B cell (primary cell): ENCODE data around the gene MDFIC2. TPM values are rescaled to one million over a fixed set of nuclear protein-coding genes. Genes with fewer than 3 reads are reported as not detected.

ENCODE experiments used
- ATAC-seq: fragments of 200-7000 bp; cut with Tn5 transposase; one replicate; pipeline ENCODE4 v1.10.0; 2021; ENCODE audit warnings: low read depth, mild to moderate bottlenecking, moderate number of reproducible peaks, moderate library complexity
- CTCF ChIA-PET: fragments of 350-600 bp; sonication (Branson Sonifier 250); formaldehyde crosslinking; loops from one replicate; lab custom pipeline; 2021; ENCODE audit warnings: antibody characterized with exemption, inconsistent platforms; lab: Charles Lee
- POLR2A ChIA-PET: fragments of 350-600 bp; sonication (Branson Sonifier 250); formaldehyde crosslinking; loops from one replicate; lab custom pipeline; 2021; ENCODE audit warnings: antibody characterized with exemption; lab: Charles Lee
- DNase-seq: peaks from one replicate; pipeline ENCODE4 v3.0.0; 2013
- H2AFZ ChIP-seq: 2 replicates; pipeline ENCODE4 v1.6.1; 2012; ENCODE audit warnings: mild to moderate bottlenecking, low read depth, low read length; ENCODE audit not compliant: insufficient read depth, poor library complexity, severe bottlenecking
- H3K27ac ChIP-seq, 2 donors: 1 replicate in 1 of 2; 2 replicates in 1 of 2; pipeline ENCODE4 v1.5.1; 2012 to 2013; ENCODE audit warnings: low read length in 2 of 2, mild to moderate bottlenecking in 2 of 2, moderate library complexity in 1 of 2
- H3K27me3 ChIP-seq, 4 experiments: fragments of 200-600 bp in 1 of 4; sonication (generic) in 1 of 4; replicated peaks in 1 of 4; 1 replicate in 2 of 4; 2 replicates in 2 of 4; pipeline versions ENCODE4 v1.6.1 to v1.7.0; 2013 to 2016; ENCODE audit warnings: low read length in 3 of 4, mild to moderate bottlenecking in 2 of 4, mixed read lengths in 1 of 4, moderate library complexity in 1 of 4; ENCODE audit not compliant: insufficient read depth in 4 of 4, control insufficient read depth in 3 of 4; ENCODE audit errors: control extremely low read depth in 1 of 4
- H3K36me3 ChIP-seq, 2 experiments: replicated peaks in 1 of 2; 1 replicate in 1 of 2; 2 replicates in 1 of 2; pipeline versions ENCODE4 v1.6.1 to v1.7.1; 2013; ENCODE audit warnings: low read length in 1 of 2; ENCODE audit not compliant: insufficient read depth in 2 of 2, control insufficient read depth in 1 of 2; ENCODE audit errors: control extremely low read depth in 1 of 2, extremely low read depth in 1 of 2
- H3K4me1 ChIP-seq, 2 donors: fragments of 200-600 bp in 1 of 2; sonication (generic) in 1 of 2; 1 replicate in 1 of 2; 2 replicates in 1 of 2; pipeline versions ENCODE4 v1.5.1 to v1.6.1; 2013 to 2017; ENCODE audit warnings: low read length in 2 of 2; ENCODE audit not compliant: control insufficient read depth in 2 of 2, insufficient read depth in 2 of 2
- H3K4me2 ChIP-seq: replicated peaks from 2 replicates; pipeline ENCODE3; 2012; ENCODE audit warnings: mild to moderate bottlenecking, low read depth, low read length; ENCODE audit not compliant: poor library complexity, severe bottlenecking
- H3K4me3 ChIP-seq, 5 experiments: fragments of 200-600 bp in 1 of 5; sonication (generic) in 1 of 5; 1 replicate in 3 of 5; 2 replicates in 2 of 5; pipeline versions ENCODE4 v1.5.1 to v1.7.0; 2011 to 2016; ENCODE audit warnings: low read length in 4 of 5, mild to moderate bottlenecking in 4 of 5, low read depth in 2 of 5, control low read depth in 1 of 5, moderate library complexity in 1 of 5; ENCODE audit not compliant: insufficient read depth in 1 of 5; ENCODE audit errors: control extremely low read depth in 1 of 5, extremely low read depth in 1 of 5
- H3K79me2 ChIP-seq: fragments of 200-600 bp; sonication (generic); one replicate; pipeline ENCODE4 v1.6.0; 2016; ENCODE audit warnings: low read length; ENCODE audit not compliant: control insufficient read depth, insufficient read depth
- H3K9ac ChIP-seq: fragments of 200-600 bp; sonication (generic); 2 replicates; pipeline ENCODE4 v1.6.1; 2017; ENCODE audit warnings: mild to moderate bottlenecking, low read length, moderate library complexity
- H3K9me3 ChIP-seq, 3 donors: one replicate each; pipeline versions ENCODE4 v1.6.1 to v1.7.1; 2013; ENCODE audit warnings: low read length in 2 of 3; ENCODE audit not compliant: control insufficient read depth in 2 of 3, insufficient read depth in 1 of 3; ENCODE audit errors: control extremely low read depth in 1 of 3
- H4K20me1 ChIP-seq: 2 replicates; pipeline ENCODE4 v1.6.0; 2012; ENCODE audit warnings: mild to moderate bottlenecking, low read length; ENCODE audit not compliant: insufficient read depth, control insufficient read depth, poor library complexity, severe bottlenecking
- H3K27ac Mint-ChIP-seq: one replicate; pipeline ENCODE4 v1.8.0; 2021; ENCODE audit warnings: mixed read lengths
- H3K27me3 Mint-ChIP-seq: one replicate; pipeline ENCODE4 v1.8.0; 2021; ENCODE audit warnings: mixed read lengths
- H3K4me1 Mint-ChIP-seq: one replicate; pipeline ENCODE4 v1.8.0; 2021; ENCODE audit warnings: mixed read lengths
- H3K4me3 Mint-ChIP-seq: one replicate; pipeline ENCODE4 v1.8.0; 2021; ENCODE audit warnings: mixed read lengths
- H3K9me3 Mint-ChIP-seq: one replicate; pipeline ENCODE4 v1.8.0; 2022; ENCODE audit warnings: mixed read lengths; ENCODE audit not compliant: insufficient read depth
- CTCF ChIP-seq: fragments of 200-600 bp; IDR thresholded peaks from one replicate; pipeline ENCODE4 v1.8.0; 2022; ENCODE audit warnings: antibody characterized with exemption, mild to moderate bottlenecking
- EZH2 ChIP-seq: IDR thresholded peaks from 2 replicates; pipeline ENCODE4 v1.6.1; 2012; ENCODE audit warnings: borderline replicate concordance, low read depth, mild to moderate bottlenecking, moderate library complexity, low read length; ENCODE audit not compliant: insufficient read depth, poor library complexity, severe bottlenecking
- WGBS: methylation state at CpG from one replicate; pipeline ENCODE4 v1.1.5; 2013; ENCODE audit warnings: missing lambda C conversion rate; ENCODE audit not compliant: insufficient coverage; 5-methylcytosine and 5-hydroxymethylcytosine counted together
- intact Hi-C: fragments of 100-400 bp; cut with micrococcal nuclease; formaldehyde crosslinking; loops from one replicate; pipeline ENCODE4 v1.10.0; 2022
- polyA plus RNA-seq: library from polyadenylated mRNA; depleted of rRNA; stranded (reverse); fragments of >200 nt; gene quantifications from 2 replicates; pipeline ENCODE4 v1.2.3, GENCODE V29; 2012
- total RNA-seq, 2 donors: library from RNA; stranded (reverse); fragments of 120-200 nt in 1 of 2; gene quantifications; 1 replicate in 1 of 2; 2 replicates in 1 of 2; pipeline versions ENCODE4 v1.2.3 to v1.2.4, GENCODE V29; 2013 to 2022

MDFIC2 gene
- total and polyA plus RNA-seq, 2 donors (not counting 1 experiment from before 2014, with no cell fraction given): not detected

DNA sequence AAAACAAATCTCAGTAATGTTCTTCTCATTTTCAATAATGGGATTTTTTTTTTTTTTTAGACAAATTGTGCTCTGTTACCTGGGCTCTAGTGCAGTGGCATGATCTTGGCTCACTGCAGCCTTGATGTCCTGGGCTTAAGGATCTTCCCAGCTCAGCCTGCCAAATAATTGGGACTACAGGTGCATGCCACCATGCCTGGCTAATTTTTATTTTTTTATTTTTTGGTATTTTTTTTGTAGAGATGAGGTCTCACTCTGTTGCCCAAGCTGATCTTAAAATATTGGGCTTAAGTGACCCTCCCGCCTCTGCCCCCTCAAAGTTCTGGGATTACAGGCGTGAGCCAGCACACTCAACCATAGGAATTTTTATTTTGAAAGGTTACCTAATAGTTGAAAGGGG is 126.2 kb downstream of the MDFIC2 start:
- Histone ChIP-seq H3K9ac (no peak overlapping the region), H3K27ac (no peak overlapping the region), H3K4me1 (peaks cover under 1 to 2% of the 10 kb centered on the region in 2 donors), H2AFZ (no peak overlapping the region), H4K20me1 (no peaks in the 10 kb centered on the region), H3K27me3 (peaks cover 0 to 7% (median 3%) of the 10 kb centered on the region in 4 experiments), H3K4me3 (no peak overlapping the region), H3K79me2 (no peaks in the 10 kb centered on the region), H3K4me2 (no peak overlapping the region), H3K36me3 (no peaks in the 10 kb centered on the region), H3K9me3 (peaks cover 0 to 1% (median 0%) of the 10 kb centered on the region in 3 donors)
- ChIA-PET POLR2A (no interaction called here), CTCF (no interaction called here)
- DNase-seq (no peak), ATAC-seq (no peak)
- TF ChIP-seq EZH2 (no peak), CTCF (no peak)
- peaks cover 18% of the 10 kb centered on the region for H3K27me3 Mint-ChIP-seq
- peaks cover 1% of the 10 kb centered on the region for H3K4me1 Mint-ChIP-seq
- no peak overlapping the region for H3K4me3 Mint-ChIP-seq
- intact Hi-C loops: no loop called here
- H3K9me3 Mint-ChIP-seq: no peaks in the 10 kb centered on the region
- WGBS: 60% methylated on average over 1 of the region's 2 CpGs
- H3K27ac Mint-ChIP-seq: no peak overlapping the region

DNA sequence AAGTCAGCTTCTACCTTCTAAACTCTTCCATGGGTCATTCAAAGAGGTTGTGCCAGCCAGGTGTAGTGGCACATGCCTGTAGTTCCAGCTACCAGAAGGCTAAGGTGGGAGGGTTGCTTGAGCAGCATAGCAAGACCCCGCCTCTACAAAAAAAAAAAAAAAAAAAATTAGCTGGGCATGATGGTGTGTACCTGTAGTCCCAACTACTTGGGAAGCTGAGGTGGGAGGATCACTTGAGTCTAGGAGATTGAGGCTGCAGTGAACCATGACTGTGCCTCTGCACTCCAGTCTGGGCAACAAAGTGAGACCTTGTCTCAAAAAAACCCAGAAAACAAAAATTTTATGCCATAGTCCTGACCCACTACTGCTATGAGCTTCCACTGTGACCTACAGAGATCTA is 126.8 kb downstream of the MDFIC2 start:
- peaks cover 18% of the 10 kb centered on the region for H3K27me3 Mint-ChIP-seq
- Histone ChIP-seq H2AFZ (no peak overlapping the region), H3K79me2 (no peaks in the 10 kb centered on the region), H3K27ac (no peak overlapping the region), H4K20me1 (no peaks in the 10 kb centered on the region), H3K4me2 (no peak overlapping the region), H3K9ac (no peak overlapping the region), H3K4me3 (no peak overlapping the region), H3K4me1 (peaks cover 7% of the 10 kb centered on the region in 2 donors), H3K36me3 (no peaks in the 10 kb centered on the region), H3K27me3 (peaks cover 0 to 7% (median 3%) of the 10 kb centered on the region in 4 experiments), H3K9me3 (peaks cover 0 to 1% (median 0%) of the 10 kb centered on the region in 3 donors)
- no CpG with 5 or more reads among the region's 1 CpG for WGBS
- no peak overlapping the region for H3K27ac Mint-ChIP-seq
- CTCF ChIA-PET: no interaction called here
- POLR2A ChIA-PET: no interaction called here
- H3K4me1 Mint-ChIP-seq: peaks cover 7% of the 10 kb centered on the region
- no peaks in the 10 kb centered on the region for H3K9me3 Mint-ChIP-seq
- no peak for TF ChIP-seq EZH2
- TF ChIP-seq CTCF: no peak
- no peak overlapping the region for H3K4me3 Mint-ChIP-seq
- DNase-seq (no peak), ATAC-seq (no peak)
- intact Hi-C loops: no loop called here
